HL-60/S4 (cell line): ENCODE results near the gene CNGB1.
"Not testable (repeated sequence)": the region's sequence is repeated elsewhere in the genome, so short reads cannot be mapped to it uniquely, and the experiment has no call there.

Experiments
- in situ Hi-C: fragments of 300-500 bp; cut with MboI; formaldehyde crosslinking; loops from 2 replicates; pipeline ENCODE4 v1.14.3; 2022; ENCODE audit warnings: low sequenced_read_pairs

CNGB1 gene

DNA sequence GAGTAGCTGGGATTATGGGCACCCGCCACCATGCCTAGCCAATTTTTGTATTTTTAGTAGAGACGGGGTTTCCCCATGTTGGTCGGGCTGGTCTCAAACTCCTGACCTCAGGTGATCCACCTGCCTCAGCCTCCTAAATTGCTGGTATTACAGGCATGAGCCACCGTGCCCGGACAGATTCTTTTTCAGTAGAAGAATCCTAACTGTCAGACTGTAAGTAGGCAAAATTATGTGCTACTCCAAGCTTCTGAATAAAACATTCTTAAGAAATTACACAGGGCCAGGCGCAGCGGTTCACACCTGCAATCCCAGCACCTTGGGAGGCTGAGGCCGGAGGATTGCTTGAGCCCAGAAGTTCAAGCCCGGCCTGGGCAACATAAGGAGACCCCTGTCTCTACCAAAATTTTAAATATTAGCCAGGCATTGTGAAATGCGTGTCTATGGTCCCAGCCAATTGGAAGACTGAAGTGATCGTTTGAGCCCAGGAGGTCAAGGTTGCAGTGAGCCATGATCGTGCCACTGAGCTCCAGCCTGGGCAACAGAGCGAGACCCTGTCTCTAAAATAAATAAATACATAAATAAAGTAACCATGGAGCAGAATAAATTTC is 101.9 kb downstream of the CNGB1 start:
- in situ Hi-C loops, result loop anchor here (10.0 kb wide), 1 partner anchor 114 kb away; no protein-coding TSS in a partner anchor

DNA sequence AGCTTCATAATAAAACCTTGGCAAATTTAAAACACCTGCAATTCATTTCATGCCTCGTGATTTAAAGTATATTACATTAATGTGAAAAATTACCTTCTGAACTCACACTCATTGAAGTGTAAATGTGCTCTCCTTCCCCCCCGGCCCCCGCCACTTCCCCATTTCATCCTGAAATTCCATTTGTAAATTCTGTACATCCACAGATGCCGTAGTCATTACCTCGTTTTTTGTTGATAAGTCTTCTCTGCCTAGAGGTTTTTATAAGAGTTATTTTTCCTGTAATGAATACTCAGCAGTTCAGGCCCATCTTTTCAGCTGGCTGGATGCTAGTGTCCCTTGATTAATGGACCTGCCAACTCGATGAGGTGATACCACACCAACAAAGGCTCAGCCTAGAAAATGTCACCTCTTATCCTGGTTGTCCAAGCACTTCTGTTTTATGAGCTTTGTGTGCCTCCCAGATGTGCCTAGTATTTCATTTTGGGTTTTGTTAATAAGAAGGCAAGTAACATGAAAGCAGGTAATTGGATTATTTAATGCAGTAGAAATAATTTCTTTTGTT is 103.8 kb downstream of the CNGB1 start:
- in situ Hi-C loops, result loop anchor here (10.0 kb wide), 1 partner anchor 112 kb away; no protein-coding TSS in a partner anchor

- in situ Hi-C loops, result loop anchor here (10.0 kb wide), 1 partner anchor 112 kb away; no protein-coding TSS in a partner anchor
Observed at GRCh38 chr16:57866529-57866918, 104.4 kb downstream of the CNGB1 start.

DNA sequence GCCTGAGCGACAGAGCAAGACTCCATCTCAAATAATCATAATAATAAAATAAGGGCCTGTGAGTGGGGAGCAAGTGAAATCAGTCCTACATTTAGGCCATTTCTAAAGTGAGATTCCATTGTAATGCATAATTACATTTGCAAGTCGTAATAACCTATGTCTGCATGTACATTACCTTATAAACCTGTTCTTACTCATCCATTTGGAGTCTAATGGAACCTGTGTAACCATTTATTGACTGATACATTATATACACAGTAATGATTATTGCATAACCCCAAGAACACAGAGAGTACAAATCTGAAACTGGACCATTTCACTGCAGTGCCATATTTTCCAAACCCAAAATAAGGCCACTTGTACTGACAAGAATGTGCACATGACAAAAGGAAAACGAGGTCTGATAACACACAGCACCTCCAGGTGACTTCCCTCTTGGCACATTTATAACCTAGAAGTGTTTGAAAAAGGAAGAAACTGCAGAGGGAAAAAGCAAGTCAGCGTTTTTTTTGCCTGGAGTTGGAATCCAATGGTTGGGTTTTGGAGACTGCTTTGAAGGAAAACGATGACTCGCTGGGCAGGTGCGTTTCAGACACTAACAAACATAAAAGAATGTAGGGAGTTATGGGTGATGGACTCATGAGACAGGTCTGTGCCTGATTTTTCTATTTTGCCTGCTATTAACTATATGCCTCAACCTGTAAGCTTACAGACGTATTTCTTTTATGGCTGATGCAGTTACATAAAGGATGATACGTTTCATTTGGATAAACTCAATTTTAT is 105.0 kb downstream of the CNGB1 start:
- in situ Hi-C loops, result loop anchor here (10.0 kb wide), 1 partner anchor 111 kb away; no protein-coding TSS in a partner anchor

DNA sequence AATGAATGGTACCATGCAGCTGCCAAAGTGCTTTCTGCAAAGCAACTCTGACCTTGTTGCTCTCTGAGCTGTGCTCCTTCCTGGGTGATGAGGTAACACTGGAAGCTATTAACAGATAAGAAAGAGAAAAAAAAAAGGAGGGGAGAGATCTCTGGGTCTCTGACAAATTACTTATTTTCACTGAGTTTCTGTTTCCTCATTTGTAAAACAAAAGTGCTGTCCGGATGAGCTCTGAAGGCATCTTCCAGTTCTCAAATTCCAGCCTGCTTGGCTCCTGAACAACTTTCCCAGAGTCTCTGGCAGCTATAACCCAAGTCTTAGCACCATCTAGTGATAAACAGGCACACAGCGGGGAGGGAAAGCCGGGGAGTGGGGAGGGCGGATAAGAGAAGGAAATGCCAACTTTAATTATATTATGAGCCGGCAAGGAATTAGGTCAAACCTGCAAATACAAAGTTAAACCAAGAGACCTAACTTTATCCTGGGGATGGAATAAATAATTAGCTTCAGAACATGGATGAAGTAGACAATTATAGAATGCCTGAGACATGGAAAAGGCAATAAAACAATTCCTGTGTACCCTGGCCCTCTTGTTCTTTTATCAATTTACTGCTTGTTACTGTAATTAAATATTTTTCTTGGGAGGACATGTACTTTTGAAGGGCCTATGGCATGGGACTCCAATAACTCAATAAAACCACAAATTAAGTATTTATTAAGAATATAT is 107.3 kb downstream of the CNGB1 start:
- in situ Hi-C loops, result loop anchor here (10.0 kb wide), 1 partner anchor 109 kb away; no protein-coding TSS in a partner anchor

DNA sequence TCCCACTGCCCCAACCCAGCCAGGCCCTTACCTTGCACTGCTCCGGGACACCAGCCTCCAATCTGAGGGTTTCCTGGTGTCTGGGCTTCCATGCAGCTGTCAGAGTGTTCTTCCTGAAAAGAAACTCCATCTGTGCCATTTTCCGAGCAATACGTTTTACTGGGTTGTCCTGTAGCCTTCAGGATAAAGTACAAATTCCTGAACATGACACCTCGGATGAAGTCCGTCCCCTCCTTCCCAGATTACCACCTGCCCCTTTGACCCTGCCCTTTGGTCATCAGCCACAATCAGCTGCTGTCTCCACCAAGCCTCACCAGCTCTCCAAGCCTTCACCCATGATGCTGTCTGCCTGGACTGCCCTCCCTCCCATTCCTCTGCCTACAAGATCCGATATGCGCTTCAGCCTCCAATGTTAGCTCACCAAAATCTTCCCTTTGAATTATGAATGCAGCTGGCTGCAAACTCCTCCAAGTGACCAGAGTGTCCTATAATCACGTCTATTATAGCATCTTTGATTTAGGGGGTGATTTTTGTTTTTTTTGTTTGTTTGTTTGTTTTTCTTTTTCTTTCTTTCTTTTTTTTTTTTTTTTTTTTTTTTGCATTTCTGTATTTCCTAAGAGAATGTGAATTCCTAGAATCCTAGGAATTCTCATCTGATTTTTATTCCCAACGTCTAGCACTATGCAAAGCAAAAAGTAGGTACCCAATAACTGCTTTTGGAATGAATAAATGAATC is 108.1 kb downstream of the CNGB1 start:
- in situ Hi-C loops, result loop anchor here (10.0 kb wide), 1 partner anchor 108 kb away; no protein-coding TSS in a partner anchor

- in situ Hi-C loops, result no loop called here
Observed at GRCh38 chr16:57859331-57859730, 111.6 kb downstream of the CNGB1 start.

DNA sequence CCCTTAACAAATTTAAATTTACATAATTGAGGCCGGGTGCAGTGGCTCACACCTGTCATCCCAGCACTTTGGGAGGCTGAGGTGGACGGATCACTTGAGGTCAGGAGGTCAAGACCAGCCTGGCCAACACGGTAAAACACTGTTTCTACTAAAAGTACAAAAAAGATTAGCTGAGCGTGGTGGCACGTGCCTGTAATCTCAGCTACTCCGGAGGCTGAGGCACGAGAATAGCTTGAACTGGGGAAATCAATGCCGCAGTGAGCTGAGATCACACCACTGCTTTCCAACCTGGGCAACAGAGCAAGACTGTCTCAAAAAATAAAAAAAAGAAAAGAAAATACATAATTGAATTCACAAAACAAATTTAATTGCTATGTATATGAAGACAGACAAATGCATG is 112.3 kb downstream of the CNGB1 start:
- in situ Hi-C loops, result no loop called here

DNA sequence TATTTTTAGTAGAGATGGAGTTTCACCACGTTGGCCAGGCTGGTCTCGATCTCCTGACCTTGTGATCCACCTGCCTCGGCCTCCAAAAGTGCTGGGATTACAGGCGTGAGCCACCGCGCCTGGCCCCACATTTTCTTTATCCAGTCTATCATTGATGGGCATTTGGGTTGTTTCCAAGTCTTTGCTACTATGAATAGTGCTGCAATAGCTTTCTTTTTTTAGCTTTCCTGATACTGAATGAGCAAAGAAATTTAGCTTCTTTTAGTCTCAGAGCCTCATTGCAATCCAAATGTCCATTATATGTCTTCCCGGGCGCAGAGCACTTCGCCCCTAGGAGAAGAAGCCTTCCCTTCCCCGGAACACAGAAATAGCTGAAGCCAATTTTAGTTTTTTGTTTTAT is 112.9 kb downstream of the CNGB1 start:
- in situ Hi-C loops, result not testable (repeated sequence)

- in situ Hi-C loops, result no loop called here
Observed at GRCh38 chr16:57855188-57855587, 115.7 kb downstream of the CNGB1 start.

DNA sequence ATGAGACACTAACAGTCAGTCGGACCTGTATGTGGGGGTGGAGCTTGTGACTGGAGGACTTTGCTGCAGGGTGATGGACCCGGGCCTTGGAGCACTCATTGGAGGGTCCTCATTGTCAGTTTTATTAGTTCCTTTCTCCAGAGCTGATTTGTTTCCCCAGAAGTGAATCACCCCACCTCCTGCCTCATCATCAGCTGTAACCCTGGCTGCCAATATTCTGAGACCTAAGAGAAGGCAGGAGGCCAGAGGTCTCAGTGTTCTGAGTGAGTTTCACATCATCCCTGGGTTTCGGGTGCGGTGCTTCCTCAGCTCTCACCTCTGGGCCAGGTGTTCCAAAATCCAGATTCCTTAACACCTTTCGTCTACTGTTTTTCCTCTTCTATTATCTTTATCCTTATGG is 118.7 kb downstream of the CNGB1 start:
- in situ Hi-C loops, result no loop called here

DNA sequence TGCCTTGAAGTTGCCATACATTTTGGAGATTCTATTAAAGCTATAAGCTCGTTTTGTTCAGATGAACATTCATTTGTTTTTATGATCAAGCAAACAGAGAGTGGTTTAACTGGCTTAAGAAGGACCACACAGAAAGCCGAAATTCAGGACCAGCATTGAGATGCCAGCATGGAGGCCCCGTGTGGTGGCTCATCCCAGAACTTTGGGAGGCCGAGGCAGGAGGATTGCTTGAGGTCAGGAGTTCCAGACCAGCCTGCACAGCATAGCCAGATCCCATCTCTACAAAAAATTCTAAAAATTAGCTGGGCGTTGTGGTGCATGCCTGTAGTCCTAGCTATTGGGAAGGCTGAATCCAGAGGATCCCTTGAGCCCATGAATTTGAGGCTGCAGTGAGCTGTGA is 122.7 kb downstream of the CNGB1 start:
- in situ Hi-C loops, result no loop called here

DNA sequence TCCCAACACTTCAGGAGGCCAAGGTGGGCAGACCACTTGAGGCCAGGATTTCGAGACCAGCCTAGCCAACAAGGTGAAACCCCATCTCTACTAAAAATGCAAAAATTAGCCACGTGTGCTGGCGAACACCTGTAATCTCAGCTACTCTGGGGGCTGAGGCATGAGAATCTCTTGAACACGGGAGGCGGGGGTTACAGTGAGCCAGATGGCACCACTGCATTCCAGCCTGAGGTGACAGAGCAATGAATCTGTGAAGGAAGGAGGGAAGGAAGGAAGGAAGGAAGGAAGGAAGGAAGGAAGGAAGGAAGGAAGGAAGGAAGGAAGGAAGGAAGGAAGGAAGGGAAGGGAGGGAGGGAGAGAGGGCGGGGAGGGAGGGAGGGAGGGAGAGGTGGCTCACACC is 124.0 kb downstream of the CNGB1 start:
- in situ Hi-C loops, result not testable (repeated sequence)

- in situ Hi-C loops, result no loop called here
Observed at GRCh38 chr16:57846078-57846697, 124.7 kb downstream of the CNGB1 start.

DNA sequence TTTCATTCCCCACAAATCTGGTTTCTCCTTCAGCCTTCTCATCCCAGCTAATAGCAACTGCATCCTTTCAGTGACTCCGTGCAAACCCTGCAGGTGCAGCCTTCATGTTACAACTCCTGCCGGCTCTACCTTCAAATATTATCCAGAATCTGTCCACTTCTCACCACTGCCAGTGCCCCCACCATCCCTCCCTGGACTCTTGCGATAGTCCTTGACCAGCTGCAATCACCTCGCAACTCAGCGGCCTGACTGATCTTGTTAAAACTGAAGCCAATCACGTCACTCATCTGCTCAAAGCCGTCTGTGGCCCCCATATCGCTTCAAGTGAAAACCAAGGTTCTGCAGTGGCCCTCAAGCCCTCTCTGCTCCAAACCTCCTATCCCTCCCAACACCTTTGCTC is 125.8 kb downstream of the CNGB1 start:
- in situ Hi-C loops, result no loop called here

DNA sequence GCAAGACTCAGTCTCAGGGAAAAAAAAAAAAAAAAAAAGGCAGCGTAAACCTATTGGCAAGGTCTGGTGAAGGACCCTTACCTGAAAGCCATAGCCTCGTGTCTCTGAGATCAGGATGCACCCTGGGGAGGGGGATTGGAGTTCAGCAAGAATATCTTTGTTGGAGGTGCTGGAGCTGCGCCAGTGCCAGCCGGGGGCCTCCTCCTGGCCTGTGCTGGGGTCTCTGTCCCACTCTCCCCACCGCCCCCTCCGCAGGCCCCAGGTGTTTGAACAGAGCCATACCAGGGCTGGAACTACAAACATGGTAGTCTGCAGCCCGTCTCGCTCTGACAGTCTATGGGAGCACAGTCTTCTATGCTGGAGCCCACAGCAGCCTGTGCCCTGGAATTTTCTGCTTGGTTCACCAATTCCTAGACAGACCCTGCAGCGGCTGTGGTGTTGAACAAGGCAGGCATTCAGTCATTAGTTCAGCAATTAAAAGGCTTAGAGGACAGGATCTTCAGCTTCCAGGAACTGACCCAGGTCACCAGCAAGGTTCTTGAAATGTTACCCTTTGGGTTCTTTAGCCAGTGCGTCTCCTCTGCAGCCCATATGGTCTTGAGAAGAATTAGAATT is 126.4 kb downstream of the CNGB1 start:
- in situ Hi-C loops, result no loop called here

- in situ Hi-C loops, result no loop called here
Observed at GRCh38 chr16:57843400-57843799, 127.5 kb downstream of the CNGB1 start.

- in situ Hi-C loops, result no loop called here
Observed at GRCh38 chr16:57842601-57843000, 128.3 kb downstream of the CNGB1 start.

DNA sequence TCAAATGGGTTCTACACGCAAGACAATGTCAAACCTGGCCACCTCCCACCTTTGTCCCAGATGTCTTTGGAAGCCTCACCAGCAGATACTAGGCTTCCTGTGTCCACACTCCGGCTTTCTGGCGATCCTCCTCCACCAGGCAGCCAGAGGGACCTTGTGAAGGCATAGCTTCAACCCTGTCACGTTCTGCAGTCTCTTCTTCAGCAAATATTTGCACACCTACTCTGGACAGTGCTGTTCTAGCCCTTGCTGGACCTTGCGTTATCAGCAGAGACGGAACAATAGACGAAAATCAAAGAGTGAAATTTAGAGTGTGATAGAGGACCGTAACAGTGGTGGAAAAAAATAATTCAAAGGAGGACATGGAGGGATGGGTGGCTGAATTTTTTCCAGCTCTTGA is 130.1 kb downstream of the CNGB1 start:
- in situ Hi-C loops, result no loop called here

DNA sequence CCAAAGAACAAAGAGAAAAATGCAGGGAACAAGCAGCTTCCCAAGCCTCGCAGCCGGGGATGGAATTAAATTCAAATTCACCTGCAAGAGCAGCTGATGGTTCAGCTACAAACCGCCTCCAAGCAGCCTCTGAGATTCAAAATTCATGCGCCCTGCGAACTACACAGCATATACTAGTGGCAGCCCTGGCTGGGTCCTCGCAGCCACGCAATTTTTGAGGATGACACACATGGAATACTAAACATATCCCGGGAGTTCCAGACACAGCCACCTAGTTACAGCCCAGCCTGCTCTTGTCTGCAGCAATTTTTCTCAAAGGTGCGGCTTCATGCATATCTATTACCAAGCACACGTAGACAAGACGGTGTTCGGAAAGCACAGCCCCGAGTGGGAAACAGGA is 132.8 kb downstream of the CNGB1 start:
- in situ Hi-C loops, result no loop called here
